Activated naive CD8-positive, alpha-beta T cell treated with anti-CD3 and anti-CD28 coated beads, Interleukin-2, amount 50 U/mL, for 24 hours (primary cell): ENCODE measurements around the gene ZDHHC13.

Experiments used
- ATAC-seq: fragments of 150-1000 bp; cut with Tn5 transposase; one replicate; pipeline ENCODE4 v1.10.0; 2021
- DNase-seq: peaks from one replicate; pipeline ENCODE4 v3.0.0; 2021
- H3K27ac Mint-ChIP-seq: one replicate; pipeline ENCODE4 v1.8.0; 2021; ENCODE audit warnings: mild to moderate bottlenecking, mixed read lengths
- H3K27me3 Mint-ChIP-seq: one replicate; pipeline ENCODE4 v1.8.0; 2021; ENCODE audit warnings: mixed read lengths
- H3K36me3 Mint-ChIP-seq: one replicate; pipeline ENCODE4 v1.8.0; 2021; ENCODE audit warnings: low read depth, mixed read lengths
- H3K4me1 Mint-ChIP-seq: one replicate; pipeline ENCODE4 v1.8.0; 2021; ENCODE audit warnings: mixed read lengths
- H3K4me3 Mint-ChIP-seq: one replicate; pipeline ENCODE4 v1.8.0; 2021; ENCODE audit warnings: mild to moderate bottlenecking, moderate library complexity, mixed read lengths
- H3K9me3 Mint-ChIP-seq: one replicate; pipeline ENCODE4 v1.8.0; 2021; ENCODE audit warnings: mixed read lengths

The ZDHHC13 gene

DNA sequence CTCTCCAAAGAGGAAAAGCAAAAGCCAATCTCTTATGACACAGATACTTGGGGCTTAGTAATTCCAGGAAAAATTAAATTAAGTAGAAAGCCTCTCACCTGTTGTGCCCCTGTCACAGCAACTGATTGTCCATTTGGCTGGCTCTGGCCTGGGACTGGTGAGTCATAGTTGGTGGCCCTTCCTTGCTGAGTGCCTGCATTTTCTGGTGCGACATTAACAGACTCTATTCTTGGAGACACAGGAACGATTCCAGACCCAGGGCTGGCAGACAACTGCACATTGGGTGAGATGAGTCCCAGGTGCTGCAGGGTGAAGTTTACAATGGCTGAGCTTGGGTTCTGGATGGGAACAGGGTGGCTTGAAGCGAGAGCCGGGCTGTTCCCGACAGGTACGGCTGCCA lies 108.2 kb downstream of the ZDHHC13 start:
- no peak overlapping the region for H3K4me3 Mint-ChIP-seq
- H3K27ac Mint-ChIP-seq = no peak overlapping the region
- H3K4me1 Mint-ChIP-seq = no peaks in the 10 kb centered on the region
- peaks cover 31% of the 10 kb centered on the region for H3K36me3 Mint-ChIP-seq
- H3K27me3 Mint-ChIP-seq = no peaks in the 10 kb centered on the region
- no peaks in the 10 kb centered on the region for H3K9me3 Mint-ChIP-seq
- no peak for DNase-seq
- ATAC-seq = no peak

DNA sequence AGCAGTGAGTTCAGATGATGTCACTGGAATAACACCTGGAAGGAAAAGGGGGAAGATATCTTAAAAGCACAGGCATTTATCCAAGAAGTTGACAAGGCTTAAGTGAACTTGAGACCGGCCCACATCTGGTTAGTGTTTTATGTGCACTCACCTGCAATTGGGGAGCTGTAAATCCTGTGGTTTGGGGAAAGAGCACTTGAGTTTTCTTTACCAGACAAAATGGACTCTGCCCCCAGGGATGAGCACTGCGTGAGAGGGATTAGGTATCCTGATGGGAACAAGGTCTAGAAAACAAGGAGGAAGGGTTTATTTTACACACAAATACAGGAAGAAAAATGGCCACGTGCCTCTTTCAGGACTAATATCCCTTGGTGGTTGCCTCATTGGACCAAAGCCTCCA lies 108.6 kb downstream of the ZDHHC13 start:
- no peaks in the 10 kb centered on the region for H3K4me1 Mint-ChIP-seq
- ATAC-seq (no peak), DNase-seq (no peak)
- H3K27ac Mint-ChIP-seq = no peak overlapping the region
- peaks cover 31% of the 10 kb centered on the region for H3K36me3 Mint-ChIP-seq
- H3K9me3 Mint-ChIP-seq = no peaks in the 10 kb centered on the region
- no peak overlapping the region for H3K4me3 Mint-ChIP-seq
- H3K27me3 Mint-ChIP-seq = no peaks in the 10 kb centered on the region
